BLaER1 treated with 17β-estradiol and CSF1 and Interleukin-3, amounts not matched to agents 10 nM and 100 nM (cell line): ENCODE results near the gene FOXP1.

ENCODE experiments used
- H3K27ac ChIP-seq, 11 experiments: shearing (Covaris generic); formaldehyde crosslinking; 2 replicates each; pipeline ENCODE4 v1.8.1; 2022
- H3K27me3 ChIP-seq, 11 experiments: shearing (Covaris generic); formaldehyde crosslinking; 2 replicates each; pipeline ENCODE4 v1.8.1; 2022
- H3K36me3 ChIP-seq, 11 experiments: shearing (Covaris generic); formaldehyde crosslinking; 2 replicates each; pipeline ENCODE4 v1.8.1; 2022
- H3K4me1 ChIP-seq, 10 experiments: shearing (Covaris generic); formaldehyde crosslinking; 2 replicates each; pipeline ENCODE4 v1.8.1; 2022
- H3K4me2 ChIP-seq, 11 experiments: shearing (Covaris generic); formaldehyde crosslinking; 2 replicates each; pipeline ENCODE4 v1.8.1; 2022
- H3K4me3 ChIP-seq, 10 experiments: shearing (Covaris generic); formaldehyde crosslinking; 2 replicates each; pipeline ENCODE4 v1.8.1; 2022
- H3K9ac ChIP-seq, 11 experiments: shearing (Covaris generic); formaldehyde crosslinking; 2 replicates each; pipeline ENCODE4 v1.8.1; 2022
- H3K9me3 ChIP-seq, 11 experiments: shearing (Covaris generic); formaldehyde crosslinking; replicated peaks in 1 of 11; 2 replicates each; pipeline ENCODE4 v1.8.1; 2022
- H4K20me1 ChIP-seq, 11 experiments: shearing (Covaris generic); formaldehyde crosslinking; 2 replicates each; pipeline ENCODE4 v1.8.1; 2022
- Cebpa-rat ChIP-seq, 11 experiments: shearing (Covaris generic); IDR thresholded peaks; 2 replicates each; pipeline ENCODE4 v1.8.1; 2022

FOXP1 gene

GRCh38 chr3:71360180-71360579 is 223.3 kb downstream of the FOXP1 start:
- Histone ChIP-seq H4K20me1 (no peaks in the 10 kb centered on the region), H3K27ac (no peak overlapping the region), H3K9ac (no peak overlapping the region), H3K36me3 (no peaks in the 10 kb centered on the region), H3K4me3 (no peak overlapping the region), H3K4me1 (peaks cover 0 to 23% (median 8%) of the 10 kb centered on the region in 10 experiments; a peak in 11 of 20 replicates), H3K27me3 (no peaks in the 10 kb centered on the region), H3K9me3 (no peaks in the 10 kb centered on the region), H3K4me2 (no peak overlapping the region)
- TF ChIP-seq Cebpa-rat (IDR thresholded peaks at IDR 0.05): no peak

GRCh38 chr3:71358243-71358642 is 225.3 kb downstream of the FOXP1 start:
- no peaks in the 10 kb centered on the region for H3K36me3 ChIP-seq
- H3K27me3 ChIP-seq: no peaks in the 10 kb centered on the region
- no peak for TF ChIP-seq Cebpa-rat (IDR thresholded peaks at IDR 0.05)
- no peak overlapping the region for H3K4me2 ChIP-seq
- H4K20me1 ChIP-seq: no peaks in the 10 kb centered on the region
- H3K4me1 ChIP-seq: peaks cover 0 to 12% (median 8%) of the 10 kb centered on the region in 10 experiments; a peak in 11 of 20 replicates
- no peak overlapping the region for H3K27ac ChIP-seq
- no peak overlapping the region for H3K4me3 ChIP-seq
- H3K9ac ChIP-seq: no peak overlapping the region
- no peaks in the 10 kb centered on the region for H3K9me3 ChIP-seq

GRCh38 chr3:71356265-71356664 is 227.3 kb downstream of the FOXP1 start:
- Histone ChIP-seq H3K4me3 (no peak overlapping the region), H3K4me1 (peaks cover 0 to 12% (median 8%) of the 10 kb centered on the region in 10 experiments; a peak in 11 of 20 replicates), H3K4me2 (peak overlapping the region in 5 of 11 experiments; percentile 6 to 35 (median 31); a peak in 7 of 22 replicates), H3K27ac (no peak overlapping the region), H3K9me3 (no peaks in the 10 kb centered on the region), H3K27me3 (no peaks in the 10 kb centered on the region), H3K9ac (no peak overlapping the region), H3K36me3 (no peaks in the 10 kb centered on the region), H4K20me1 (no peaks in the 10 kb centered on the region; a peak in 1 of 22 replicates)
- TF ChIP-seq Cebpa-rat (IDR thresholded peaks at IDR 0.05): no peak

- no peak for TF ChIP-seq Cebpa-rat (IDR thresholded peaks at IDR 0.05)
- no peaks in the 10 kb centered on the region for H3K27me3 ChIP-seq
- H3K4me1 ChIP-seq: peaks cover 0 to 12% (median 8%) of the 10 kb centered on the region in 10 experiments; a peak in 11 of 20 replicates
- H4K20me1 ChIP-seq: no peaks in the 10 kb centered on the region; a peak in 1 of 22 replicates
- H3K9ac ChIP-seq: no peak overlapping the region
- no peaks in the 10 kb centered on the region for H3K36me3 ChIP-seq
- no peak overlapping the region for H3K27ac ChIP-seq
- no peak overlapping the region for H3K4me3 ChIP-seq
- peak overlapping the region in 5 of 11 experiments; percentile 6 to 35 (median 31); a peak in 7 of 22 replicates for H3K4me2 ChIP-seq
- no peaks in the 10 kb centered on the region for H3K9me3 ChIP-seq
Measured at GRCh38 chr3:71355862-71356261, 227.7 kb downstream of the FOXP1 start.

- Histone ChIP-seq H3K27ac (no peak overlapping the region), H3K4me2 (no peak overlapping the region), H3K9ac (no peak overlapping the region), H4K20me1 (no peaks in the 10 kb centered on the region; a peak in 1 of 22 replicates), H3K4me1 (peaks cover 0 to 12% (median 8%) of the 10 kb centered on the region in 10 experiments; a peak in 11 of 20 replicates), H3K9me3 (no peaks in the 10 kb centered on the region), H3K4me3 (no peak overlapping the region), H3K27me3 (no peaks in the 10 kb centered on the region), H3K36me3 (no peaks in the 10 kb centered on the region)
- TF ChIP-seq Cebpa-rat (IDR thresholded peaks at IDR 0.05): no peak
Measured at GRCh38 chr3:71355037-71355436, 228.5 kb downstream of the FOXP1 start.

- no peaks in the 10 kb centered on the region for H3K27me3 ChIP-seq
- H3K36me3 ChIP-seq: no peaks in the 10 kb centered on the region
- H3K4me1 ChIP-seq: peaks cover 0 to 11% (median 8%) of the 10 kb centered on the region in 10 experiments; a peak in 11 of 20 replicates
- no peak overlapping the region for H3K27ac ChIP-seq
- no peak overlapping the region for H3K4me3 ChIP-seq
- no peak overlapping the region for H3K4me2 ChIP-seq
- no peaks in the 10 kb centered on the region for H3K9me3 ChIP-seq
- TF ChIP-seq Cebpa-rat (IDR thresholded peaks at IDR 0.05): no peak
- H4K20me1 ChIP-seq: no peaks in the 10 kb centered on the region; a peak in 1 of 22 replicates
- H3K9ac ChIP-seq: no peak overlapping the region
Measured at GRCh38 chr3:71351403-71352149, 232.0 kb downstream of the FOXP1 start.

- H3K27me3 ChIP-seq: no peaks in the 10 kb centered on the region
- no peak overlapping the region for H3K9ac ChIP-seq
- no peak overlapping the region for H3K4me3 ChIP-seq
- H3K27ac ChIP-seq: no peak overlapping the region
- no peaks in the 10 kb centered on the region for H3K36me3 ChIP-seq
- no peak for TF ChIP-seq Cebpa-rat (IDR thresholded peaks at IDR 0.05)
- H3K9me3 ChIP-seq: no peaks in the 10 kb centered on the region
- H4K20me1 ChIP-seq: no peaks in the 10 kb centered on the region; a peak in 1 of 22 replicates
- no peak overlapping the region for H3K4me2 ChIP-seq
- H3K4me1 ChIP-seq: peaks cover 0 to 6% (median 3%) of the 10 kb centered on the region in 10 experiments; a peak in 11 of 20 replicates
Measured at GRCh38 chr3:71350998-71351397, 232.5 kb downstream of the FOXP1 start.

- TF ChIP-seq Cebpa-rat (IDR thresholded peaks at IDR 0.05): no peak
- no peak overlapping the region for H3K9ac ChIP-seq
- no peaks in the 10 kb centered on the region; a peak in 1 of 22 replicates for H4K20me1 ChIP-seq
- H3K27ac ChIP-seq: no peak overlapping the region
- no peaks in the 10 kb centered on the region for H3K9me3 ChIP-seq
- H3K36me3 ChIP-seq: no peaks in the 10 kb centered on the region
- H3K4me1 ChIP-seq: no peaks in the 10 kb centered on the region
- no peaks in the 10 kb centered on the region for H3K27me3 ChIP-seq
- no peak overlapping the region for H3K4me3 ChIP-seq
- H3K4me2 ChIP-seq: no peak overlapping the region
Measured at GRCh38 chr3:71348831-71349230, 234.7 kb downstream of the FOXP1 start.

- Histone ChIP-seq H3K4me3 (no peak overlapping the region), H3K4me2 (no peak overlapping the region), H4K20me1 (no peaks in the 10 kb centered on the region; a peak in 1 of 22 replicates), H3K9me3 (no peaks in the 10 kb centered on the region), H3K27me3 (no peaks in the 10 kb centered on the region), H3K27ac (no peak overlapping the region), H3K4me1 (no peaks in the 10 kb centered on the region), H3K36me3 (no peaks in the 10 kb centered on the region), H3K9ac (no peak overlapping the region)
- no peak for TF ChIP-seq Cebpa-rat (IDR thresholded peaks at IDR 0.05)
Measured at GRCh38 chr3:71348001-71348632, 235.4 kb downstream of the FOXP1 start.
